HG03575 (cell line): ENCODE results near the gene MRPL27.

Experiments
- ATAC-seq: cut with Tn5 transposase; IDR thresholded peaks from one replicate; pipeline ENCODE4 v1.9.1; 2021; ENCODE audit not compliant: unreplicated experiment, insufficient number of reproducible peaks, low FRiP score; ENCODE audit errors: extremely low read depth

MRPL27 gene

GRCh38 chr17:50328363-50329325, 44.3 kb downstream of the MRPL27 start:
- no peak for ATAC-seq

DNA sequence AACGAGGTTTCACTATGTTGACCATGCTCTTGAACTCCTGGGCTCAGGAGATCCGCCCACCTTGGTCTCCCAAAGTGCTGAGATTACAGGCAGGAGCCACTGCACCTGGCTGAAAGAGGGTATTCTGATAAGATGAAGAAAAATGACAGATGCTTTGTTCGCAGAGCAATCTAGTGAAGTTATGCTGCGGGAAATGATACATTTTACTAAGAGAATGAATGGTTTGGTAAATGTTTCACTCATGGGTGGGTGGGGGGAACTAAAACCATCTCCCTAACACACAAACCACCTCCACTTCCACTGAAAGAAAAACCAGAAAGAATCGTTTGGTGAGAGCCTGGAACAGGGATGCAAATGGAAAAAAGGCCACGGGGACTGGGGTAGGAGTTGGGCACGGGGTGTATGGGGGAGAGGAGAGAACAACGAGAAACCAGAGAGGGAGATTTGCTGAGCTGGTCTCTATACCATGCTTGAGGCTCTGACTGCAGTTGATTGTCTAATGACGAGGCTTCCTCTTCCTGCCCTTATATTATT, 46.1 kb downstream of the MRPL27 start:
- ATAC-seq, result no peak

DNA sequence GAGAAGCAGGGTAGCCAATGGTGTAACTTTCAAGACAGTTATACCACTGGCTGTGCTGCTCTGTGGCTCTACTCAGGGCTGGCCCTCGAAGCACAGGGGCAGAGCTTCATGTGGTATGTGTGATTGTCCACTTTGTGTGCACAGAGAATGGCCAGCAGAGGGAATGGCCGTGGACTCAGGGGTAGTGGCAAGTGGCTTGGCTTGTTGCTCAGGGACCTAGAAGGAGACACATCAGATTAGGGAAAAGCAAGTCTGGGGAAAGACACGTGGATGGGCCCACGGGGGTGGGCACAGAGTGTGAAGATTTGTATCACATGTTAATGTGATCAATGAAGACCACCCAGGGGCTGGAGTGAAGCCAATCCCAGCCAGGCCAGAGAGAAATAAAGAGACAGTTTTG, 47.1 kb downstream of the MRPL27 start:
- ATAC-seq, result no peak

GRCh38 chr17:50323060-50323459, 49.9 kb downstream of the MRPL27 start:
- no peak for ATAC-seq

DNA sequence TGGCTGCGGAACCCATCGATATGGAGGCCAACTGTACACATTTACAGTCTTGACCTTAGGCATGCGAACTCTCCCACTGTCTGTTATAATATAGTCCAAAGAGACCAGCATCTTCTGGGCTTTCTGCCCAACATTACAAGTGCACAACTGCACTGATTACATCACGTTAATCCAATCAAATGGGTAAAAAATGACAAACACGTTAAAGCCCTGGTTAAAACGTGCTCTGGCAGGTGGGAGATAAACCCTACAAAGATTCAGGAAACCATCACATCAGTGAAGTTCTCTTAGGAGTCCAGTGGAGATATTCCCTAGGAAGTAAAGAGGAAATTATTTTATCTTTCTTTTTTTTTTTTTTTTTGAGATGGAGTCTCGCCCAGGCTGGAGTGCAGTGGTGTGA, 50.7 kb downstream of the MRPL27 start:
- no peak for ATAC-seq

DNA sequence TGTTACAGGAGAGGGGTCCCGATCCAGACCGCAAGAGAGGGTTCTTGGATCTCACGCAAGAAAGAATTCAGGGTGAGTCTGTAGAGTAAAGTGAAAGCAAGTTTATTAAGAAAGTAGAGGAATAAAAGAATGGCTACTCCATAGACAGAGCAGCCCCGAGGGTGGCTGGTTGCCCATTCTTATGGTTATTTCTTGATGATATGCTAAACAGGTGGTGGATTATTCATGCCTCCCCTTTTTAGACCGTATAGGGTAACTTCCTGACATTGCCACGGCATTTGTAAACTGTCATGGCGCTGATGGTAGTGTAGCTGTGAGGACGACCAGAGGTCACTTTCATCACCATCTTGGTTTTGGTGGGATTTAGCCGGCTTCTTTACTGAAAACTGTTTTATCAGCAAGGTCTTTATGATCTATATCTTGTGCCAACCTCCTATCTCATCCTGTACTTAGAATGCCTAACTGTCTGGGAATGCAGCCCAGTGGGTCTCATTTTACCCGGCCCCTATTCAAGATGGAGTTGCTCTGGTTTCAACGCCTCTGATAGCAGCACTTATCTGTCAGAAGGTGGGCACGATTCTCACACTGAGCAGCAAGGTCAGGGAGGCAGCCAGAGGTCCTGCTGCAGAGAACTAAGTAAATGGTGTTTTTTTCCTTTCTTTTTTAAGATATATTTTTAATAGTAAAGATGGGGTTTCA, 53.5 kb downstream of the MRPL27 start:
- no peak for ATAC-seq

DNA sequence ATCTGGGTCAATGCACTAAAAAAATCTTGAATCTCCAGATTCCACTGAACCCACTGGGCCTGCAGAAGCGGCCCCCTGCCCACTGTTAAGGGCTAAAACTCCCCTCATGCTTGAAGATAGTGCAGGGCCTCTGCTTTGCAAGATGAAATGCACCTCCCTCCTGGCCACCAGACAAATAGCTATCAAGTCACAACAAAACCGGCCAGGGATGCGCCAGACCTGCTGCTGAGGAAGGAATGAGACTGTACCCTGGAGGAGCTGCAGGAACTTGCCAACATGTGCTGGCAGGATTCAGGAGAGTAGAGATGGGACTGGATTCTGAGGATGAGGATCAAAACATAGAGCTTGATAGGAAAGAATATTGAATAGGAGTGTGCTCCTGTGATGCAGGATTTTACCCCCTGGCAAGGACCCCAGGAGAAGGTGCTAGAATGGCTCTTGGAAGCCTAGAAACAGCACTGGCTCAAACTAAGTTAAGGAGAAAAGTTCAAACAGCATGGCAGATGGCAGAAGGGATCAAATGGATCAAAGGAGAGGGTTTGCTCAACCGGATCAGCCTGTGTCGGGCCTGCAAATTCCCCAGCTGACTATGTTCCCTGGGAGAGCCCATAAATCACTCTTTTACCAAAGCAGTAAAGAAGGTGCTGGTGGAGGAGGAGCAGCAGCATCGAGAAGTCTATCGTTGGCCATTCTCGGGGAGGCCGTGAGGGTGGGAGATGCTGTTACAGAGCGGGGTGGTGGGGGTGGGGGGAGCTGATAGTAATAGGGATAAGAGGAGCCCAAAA, 54.3 kb downstream of the MRPL27 start:
- ATAC-seq, result no peak
